ENCODE results near the gene CTDSPL2.
"Not testable (repeated sequence)": the region's sequence is repeated elsewhere in the genome, so short reads cannot be mapped to it uniquely, and the experiment has no call there.

The CTDSPL2 gene

DNA sequence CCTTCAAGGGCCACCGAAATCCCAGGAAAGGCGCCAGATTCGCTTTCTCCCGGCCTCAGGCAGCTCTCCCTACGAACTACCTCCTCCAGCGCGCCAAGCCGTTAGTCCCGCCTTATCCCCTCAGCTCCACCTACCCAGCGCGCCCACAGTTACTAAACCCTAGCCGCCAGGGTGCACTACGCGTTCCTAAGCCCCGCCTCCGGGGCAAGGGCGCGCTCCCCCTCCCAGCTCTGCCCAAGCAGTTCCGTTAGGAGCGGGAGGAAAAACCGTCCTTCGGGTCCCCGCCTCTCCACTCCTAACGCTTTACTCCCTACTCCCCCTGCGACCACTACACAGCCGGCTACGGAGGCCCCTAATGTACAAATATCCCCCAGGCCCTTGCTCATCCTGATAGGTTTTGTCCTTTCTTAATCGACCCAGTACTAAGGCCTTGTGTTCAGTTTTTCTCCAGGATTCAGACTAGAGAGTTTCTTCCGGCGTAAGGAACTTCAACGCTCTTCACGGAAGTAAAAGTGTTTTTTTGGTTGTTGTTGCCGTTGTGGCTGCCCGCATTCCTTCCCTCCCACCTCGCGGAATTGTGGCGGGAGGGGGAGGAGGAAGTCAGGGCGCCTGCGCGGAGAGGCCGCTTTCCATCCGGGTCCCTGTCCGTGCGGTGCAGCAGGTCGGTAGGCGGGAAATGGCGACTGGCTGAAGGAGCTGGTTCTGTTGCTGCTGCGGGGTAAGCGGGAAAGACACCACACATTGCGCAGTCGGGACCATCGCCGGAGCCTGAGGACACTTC is at the start of gene CTDSPL2:
TSS of gene CTDSPL2 (plus strand) at position 655 of the 781 bp plus-strand sequence. CDS start 31,386 bp downstream, outside the sequence.
- DNase-seq, result peak; percentile 94

GRCh38 chr15:44381236-44381635 is 46.2 kb upstream of the CTDSPL2 start:
- no peak for DNase-seq

DNA sequence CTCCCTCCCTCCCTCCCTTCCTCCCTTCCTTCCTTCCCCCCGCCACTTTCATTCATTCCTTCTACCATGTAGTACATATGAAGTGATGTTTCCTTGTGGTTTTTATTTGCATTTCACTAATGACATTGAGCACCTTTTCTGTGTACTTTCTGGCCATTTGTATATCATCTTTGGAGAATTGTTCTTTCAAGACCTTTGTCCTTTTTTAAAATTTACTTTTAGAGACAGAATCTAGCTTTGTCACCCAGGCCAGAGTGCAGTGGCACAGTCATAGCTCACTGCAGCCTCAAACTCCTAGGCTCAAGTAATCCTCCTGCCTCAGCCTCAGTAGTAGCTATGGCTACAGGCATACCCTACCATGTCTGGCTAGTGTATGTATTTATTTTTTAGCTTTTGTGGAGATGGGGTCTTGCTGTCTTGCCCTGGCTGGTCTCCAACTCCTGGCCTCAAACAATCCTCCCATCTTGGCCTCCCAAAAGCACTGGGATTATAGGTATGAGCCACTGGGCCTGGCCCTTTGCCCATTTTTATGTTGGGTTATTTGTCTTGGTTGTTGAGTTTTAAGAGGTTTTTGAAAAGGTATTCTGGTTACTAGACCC is 42.0 kb upstream of the CTDSPL2 start:
- DNase-seq, result no peak

- DNase-seq, result no peak
These were observed 33.4 kb upstream of the CTDSPL2 start for GRCh38 chr15:44394062-44394461.

- no peak for DNase-seq
These were observed 32.9 kb upstream of the CTDSPL2 start for GRCh38 chr15:44394562-44394961.

- DNase-seq, result no peak
These were observed 29.6 kb upstream of the CTDSPL2 start for GRCh38 chr15:44397869-44398268.

DNA sequence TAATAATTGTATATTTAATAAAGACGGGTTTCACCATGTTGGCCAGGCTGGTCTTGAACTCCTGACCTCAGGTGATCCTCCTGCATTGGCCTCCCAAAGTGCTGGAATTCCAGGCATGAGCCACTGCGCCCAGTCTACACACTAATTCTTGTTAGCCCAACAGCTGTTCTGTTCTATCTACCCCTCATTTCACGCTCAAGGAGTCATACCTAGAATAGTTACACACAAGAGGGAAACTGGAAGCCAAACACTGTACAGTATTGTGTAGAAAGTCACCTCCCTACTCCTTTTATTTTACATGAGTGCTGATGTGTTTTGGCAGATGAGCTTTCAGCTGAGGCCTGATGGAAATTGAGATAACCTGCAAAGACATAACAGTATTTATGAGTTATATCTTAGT is 13.4 kb upstream of the CTDSPL2 start:
- DNase-seq, result no peak

DNA sequence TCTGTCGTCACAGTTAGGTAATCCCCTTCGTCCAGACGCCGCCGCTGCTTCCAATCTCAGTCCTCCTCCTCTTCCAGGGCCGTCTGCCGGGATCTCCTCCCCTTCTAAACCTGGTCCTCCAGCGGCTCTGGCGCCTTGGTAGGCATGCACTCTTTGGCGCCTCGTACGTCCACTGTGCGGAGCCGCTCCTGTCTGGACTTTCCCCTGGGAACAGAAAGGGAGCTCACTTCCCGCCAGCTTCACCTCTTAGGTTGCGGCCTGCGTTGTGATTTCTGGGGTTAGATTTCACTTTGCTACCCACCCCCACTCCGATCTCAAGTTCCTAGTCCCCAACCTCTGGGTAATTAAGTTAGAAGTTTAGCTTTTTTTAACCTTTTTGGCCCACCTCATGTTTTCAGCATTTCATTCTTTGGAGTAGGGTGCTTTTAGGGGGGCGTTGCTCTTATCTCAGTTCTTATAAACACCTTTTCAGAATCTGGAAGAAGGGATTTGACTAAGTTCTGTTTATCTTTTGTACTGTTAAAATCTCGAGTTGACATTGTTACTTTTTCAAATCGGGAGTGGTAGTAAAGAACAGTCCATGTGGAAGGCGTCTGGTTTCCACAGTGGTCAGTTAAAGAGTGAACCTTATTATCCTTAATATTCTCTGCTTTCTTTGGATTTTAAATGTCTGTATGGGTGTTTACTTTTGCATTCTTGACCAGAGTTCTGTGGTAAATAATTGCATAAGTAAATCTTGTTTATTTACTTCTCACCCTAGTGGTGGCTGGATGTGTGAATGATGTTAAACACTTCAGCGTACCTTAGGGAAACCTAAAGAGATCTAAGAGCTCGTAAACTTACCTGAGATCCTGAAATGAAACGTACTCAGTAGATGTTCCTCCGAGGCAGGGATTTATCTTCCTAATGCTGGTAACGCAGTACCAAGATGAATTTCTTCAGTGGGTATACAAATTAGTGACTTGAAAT is 611 bp downstream of the CTDSPL2 start:
- DNase-seq, result peak; percentile 42

DNA sequence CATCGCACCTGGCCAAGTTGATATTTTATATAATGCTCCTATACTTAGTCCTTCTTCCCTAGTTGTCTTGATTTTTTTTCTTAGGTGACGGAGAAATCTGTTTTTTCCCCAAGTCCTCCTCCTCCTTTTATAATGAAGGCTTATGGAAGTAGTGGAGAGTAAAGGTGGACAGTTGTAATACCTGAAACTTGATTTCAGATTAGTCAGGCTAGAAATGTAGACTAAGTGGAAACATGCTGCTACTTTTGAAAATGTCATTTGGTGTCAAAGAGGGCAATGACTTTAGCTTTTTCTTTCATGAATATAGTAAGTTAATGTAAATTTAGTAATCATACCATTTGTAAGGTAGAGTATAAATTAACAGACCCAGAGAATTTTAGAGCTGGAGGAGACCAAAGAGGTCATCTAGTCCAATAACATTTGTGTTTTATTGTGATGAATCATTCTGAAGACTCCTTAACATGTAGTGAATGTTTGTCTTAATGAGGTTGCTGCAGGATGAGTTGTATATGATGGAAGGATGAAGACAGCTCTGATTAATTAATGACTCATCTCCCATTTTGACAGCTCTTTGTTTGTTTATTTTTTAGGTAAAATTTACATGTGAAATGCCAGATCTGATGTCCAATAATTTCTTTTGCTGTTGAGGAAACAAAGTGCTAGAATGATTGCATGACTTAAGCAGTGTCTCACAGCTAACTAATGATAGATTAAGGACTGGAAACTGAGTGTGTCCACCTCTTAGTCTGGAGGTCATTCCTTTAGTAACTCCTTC is 8.7 kb downstream of the CTDSPL2 start:
- no peak for DNase-seq

GRCh38 chr15:44438402-44438801 is 11.0 kb downstream of the CTDSPL2 start:
- DNase-seq, result no peak

DNA sequence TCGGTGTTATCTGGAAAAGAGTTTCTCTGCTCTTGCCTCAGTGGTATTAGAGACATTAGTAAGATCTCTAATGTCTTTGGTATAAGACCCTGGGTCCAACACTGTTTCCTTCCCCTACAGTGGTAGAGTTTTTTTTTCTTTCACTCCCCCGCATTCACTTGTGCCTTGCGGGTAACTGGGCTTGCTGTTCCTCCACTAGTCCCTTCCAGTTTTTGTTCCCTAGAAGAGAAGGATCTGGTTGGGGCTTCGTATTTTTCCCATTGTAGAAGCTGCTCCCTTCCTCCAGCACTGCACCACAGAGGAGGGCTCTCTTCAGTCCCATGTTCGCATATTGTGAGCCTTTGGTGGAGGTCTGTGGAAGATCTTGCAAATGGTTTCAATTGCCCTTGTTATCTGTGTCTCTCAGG is 13.7 kb downstream of the CTDSPL2 start:
- no peak for DNase-seq

DNA sequence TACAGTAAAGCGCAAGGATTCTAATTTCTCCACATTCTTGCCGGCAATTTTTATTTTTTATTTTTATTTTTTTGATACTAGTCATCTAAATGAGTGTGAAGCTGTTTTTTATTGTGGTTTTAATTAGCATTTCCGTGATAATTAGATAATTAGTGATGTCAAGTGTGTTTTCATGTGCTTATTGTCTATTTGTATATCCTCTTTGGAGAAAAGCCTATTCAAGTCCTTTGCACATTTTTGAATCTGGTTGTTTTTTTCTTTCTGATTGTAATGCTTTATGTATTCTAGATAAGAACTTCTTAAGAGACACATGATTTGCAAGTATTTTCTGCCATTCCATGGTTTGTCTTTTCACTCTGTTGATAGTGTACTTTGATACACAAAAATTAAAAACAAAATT is 16.1 kb downstream of the CTDSPL2 start:
- DNase-seq, result no peak

GRCh38 chr15:44447772-44448376 is 20.4 kb downstream of the CTDSPL2 start:
- no peak for DNase-seq

GRCh38 chr15:44450172-44450571 is 22.7 kb downstream of the CTDSPL2 start:
- no peak for DNase-seq

GRCh38 chr15:44453578-44454283 is 26.3 kb downstream of the CTDSPL2 start:
- DNase-seq, result not testable (repeated sequence)

GRCh38 chr15:44458429-44458828 is 31.0 kb downstream of the CTDSPL2 start:
- no peak for DNase-seq

DNA sequence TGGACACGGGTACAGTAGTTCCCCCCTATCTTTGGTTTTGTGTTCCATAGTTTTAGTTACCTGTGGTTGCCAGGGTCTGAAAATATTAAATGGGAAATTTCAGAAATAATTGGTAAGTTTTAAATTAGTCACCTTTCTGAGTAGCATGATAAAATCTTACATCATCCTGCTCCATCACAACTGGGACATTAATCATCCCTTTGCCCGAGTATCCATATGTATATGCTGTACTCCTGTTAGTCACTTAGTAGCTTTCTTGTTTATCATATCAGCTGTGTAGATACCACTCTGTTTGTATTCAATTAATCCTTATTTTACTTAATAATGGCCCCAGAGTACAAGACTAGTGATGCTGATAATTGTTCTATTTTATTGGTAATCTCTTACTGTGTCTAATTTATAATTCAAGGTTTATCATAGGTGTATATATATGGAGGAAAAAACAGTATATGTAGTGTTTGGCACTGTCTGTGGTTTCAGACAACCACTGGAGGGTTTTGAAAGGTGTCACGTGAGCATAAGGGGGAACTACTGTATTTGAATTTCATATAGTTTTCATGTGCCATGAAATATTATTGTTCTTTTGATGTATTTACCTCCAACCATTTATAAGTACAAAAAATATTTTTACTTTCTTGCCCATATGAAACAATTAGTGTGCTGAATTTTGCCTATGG is 41.4 kb downstream of the CTDSPL2 start:
- DNase-seq, result no peak

- DNase-seq, result no peak
These were observed 44.5 kb downstream of the CTDSPL2 start for GRCh38 chr15:44471885-44472455.

DNA sequence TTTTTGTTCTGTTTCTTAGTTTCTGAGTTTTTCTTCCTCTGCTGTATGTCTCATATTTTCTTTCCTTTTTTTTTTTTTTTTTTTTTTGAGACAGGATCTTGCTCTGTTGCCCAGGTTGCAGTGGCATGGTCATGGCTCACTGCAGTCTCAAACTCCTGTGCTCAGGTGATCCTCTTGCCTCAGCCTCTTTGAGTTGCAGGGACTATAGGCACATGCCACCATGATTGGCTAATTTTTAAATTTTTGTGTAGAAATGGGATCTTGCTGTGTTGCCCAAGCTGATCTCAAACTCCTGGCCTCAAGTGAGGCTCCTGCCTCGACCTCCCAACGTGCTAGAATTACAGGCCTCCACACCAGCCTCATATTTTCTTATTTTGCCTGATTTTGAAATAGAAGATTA is 51.9 kb downstream of the CTDSPL2 start:
- DNase-seq, result no peak

DNA sequence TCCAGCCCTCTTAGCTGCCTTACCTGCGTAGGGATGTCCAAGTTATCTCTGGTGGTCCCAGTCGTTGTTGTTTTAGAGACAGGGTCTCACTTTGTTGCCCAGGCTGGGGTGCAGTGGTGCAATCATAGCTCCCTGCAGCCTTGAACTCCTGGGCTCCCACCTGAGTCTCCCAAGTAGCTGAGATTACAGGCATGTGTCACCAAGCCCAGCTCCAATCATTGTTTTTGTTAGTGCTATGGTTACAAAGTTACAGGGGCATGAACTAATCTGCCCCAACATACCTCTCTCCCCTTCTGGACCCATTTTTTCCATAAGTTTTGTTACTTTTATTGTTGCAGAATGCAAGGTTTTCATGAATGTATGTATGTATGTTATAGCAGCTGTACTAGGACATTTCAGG is 54.7 kb downstream of the CTDSPL2 start:
- no peak for DNase-seq

- no peak for DNase-seq
These were observed 58.5 kb downstream of the CTDSPL2 start for GRCh38 chr15:44485880-44486279.

Measured in NCI-H1105 treated with DMSO at 0.1 percent for 48 hours (cell line).